Adrenal gland (tissue), 5 donors: ENCODE results near the gene PTPRN2.

Source experiments
- CTCF ChIP-seq, 6 experiments: fragments of 450-650 bp in 4 of 6; fragments of 200-600 bp in 2 of 6; sonication (generic) in 1 of 6; IDR thresholded peaks; 1 replicate in 5 of 6; 2 replicates in 1 of 6; pipeline versions ENCODE4 v1.5.1 to v1.8.0; 2016 to 2021; ENCODE audit warnings: antibody characterized with exemption in 6 of 6, mild to moderate bottlenecking in 2 of 6, moderate library complexity in 1 of 6
- POLR2A ChIP-seq, 2 donors: fragments of 450-650 bp; IDR thresholded peaks; one replicate each; pipeline ENCODE4 v1.6.1; 2017; ENCODE audit warnings: antibody characterized with exemption in 2 of 2, mild to moderate bottlenecking in 2 of 2, moderate library complexity in 1 of 2
- donor health status: DM: no; HTN: no; CAD: no.

- TF ChIP-seq POLR2A (IDR thresholded peaks at IDR 0.05) (no peak), CTCF (IDR thresholded peaks at IDR 0.05) (no peak)
Measured at GRCh38 chr7:157521752-157522151, 1065.9 kb downstream of the PTPRN2 start.
